Measurements from ENCODE around the gene TMTC2. TPM values are rescaled to one million over a fixed set of nuclear protein-coding genes. Genes with fewer than 3 reads are reported as not detected.

The TMTC2 gene
- total and polyA plus RNA-seq, 2 donors (not counting 3 experiments of a cell fraction or from before 2014, with no cell fraction given): 4.1 to 7.8 TPM

DNA sequence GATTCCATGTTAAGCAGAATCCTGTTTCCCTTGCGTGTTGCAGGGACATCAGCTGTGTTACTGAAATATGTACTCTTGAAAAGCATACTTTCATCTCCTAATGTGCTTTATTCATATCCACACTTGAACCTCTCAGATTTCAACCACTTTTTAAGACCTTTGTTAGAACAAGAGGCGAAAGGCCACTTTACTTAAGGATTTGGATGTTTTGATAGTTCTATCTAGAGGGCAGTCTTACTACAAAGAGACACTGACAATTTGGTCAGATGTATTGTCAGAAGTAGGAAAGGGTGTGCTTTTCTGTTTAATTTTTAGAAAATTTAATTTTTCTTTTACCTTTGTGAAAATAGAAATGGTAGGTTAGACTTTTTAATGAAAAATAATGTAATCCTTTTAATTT lies 267.9 kb downstream of the TMTC2 start:
- no peaks in the 10 kb centered on the region for H3K79me2 ChIP-seq (ENCODE audit: control insufficient read depth, insufficient read depth, low read length)
- DNase-seq (ENCODE audit: low read depth, low spot score): no peak
- H3K4me3 ChIP-seq (replicated peaks in 1 of 3; ENCODE audit: insufficient read depth in 1 of 3, low read depth in 1 of 3, low read length in 3 of 3): no peak overlapping the region
- no peaks in the 10 kb centered on the region for H3K27me3 ChIP-seq (ENCODE audit: control insufficient read depth in 2 of 2, insufficient read depth in 2 of 2, low read length in 2 of 2)
- no peak overlapping the region for H3K4me2 ChIP-seq (ENCODE audit: insufficient read depth, low read length)
- FAIRE-seq: no peak
- H3K27ac ChIP-seq (ENCODE audit: insufficient read depth, low read depth, low read length): no peak overlapping the region
- H3K9ac ChIP-seq (replicated peaks; ENCODE audit: extremely low read depth, insufficient read depth, low read length): no peak overlapping the region
- H2AFZ ChIP-seq (ENCODE audit: low read depth, low read length): no peak overlapping the region
- H3K9me1 ChIP-seq (replicated peaks; ENCODE audit: control insufficient read depth, extremely low read depth, insufficient read depth, low read length): no peaks in the 10 kb centered on the region
- no peaks in the 10 kb centered on the region for H3K36me3 ChIP-seq (ENCODE audit: control insufficient read depth in 2 of 2, extremely low read depth in 1 of 2, insufficient read depth in 2 of 2, low read length in 2 of 2)
- intact Hi-C loops (cut with micrococcal nuclease) (no loop called here), dilution Hi-C loops (cut with MboI; ENCODE audit: extremely low pct_ligation_motif_present, low sequenced_read_pairs) (no loop called here)
- no peaks in the 10 kb centered on the region for H3K4me1 ChIP-seq (ENCODE audit: control insufficient read depth, extremely low read depth, insufficient read depth, low read length)
- BruUV-seq (replicated peaks): no TSS peak
- no peak for TF ChIP-seq MYC (IDR thresholded peaks at IDR 0.05; ENCODE audit: low read depth, low read length)
- TF ChIP-seq, protein P1, sequence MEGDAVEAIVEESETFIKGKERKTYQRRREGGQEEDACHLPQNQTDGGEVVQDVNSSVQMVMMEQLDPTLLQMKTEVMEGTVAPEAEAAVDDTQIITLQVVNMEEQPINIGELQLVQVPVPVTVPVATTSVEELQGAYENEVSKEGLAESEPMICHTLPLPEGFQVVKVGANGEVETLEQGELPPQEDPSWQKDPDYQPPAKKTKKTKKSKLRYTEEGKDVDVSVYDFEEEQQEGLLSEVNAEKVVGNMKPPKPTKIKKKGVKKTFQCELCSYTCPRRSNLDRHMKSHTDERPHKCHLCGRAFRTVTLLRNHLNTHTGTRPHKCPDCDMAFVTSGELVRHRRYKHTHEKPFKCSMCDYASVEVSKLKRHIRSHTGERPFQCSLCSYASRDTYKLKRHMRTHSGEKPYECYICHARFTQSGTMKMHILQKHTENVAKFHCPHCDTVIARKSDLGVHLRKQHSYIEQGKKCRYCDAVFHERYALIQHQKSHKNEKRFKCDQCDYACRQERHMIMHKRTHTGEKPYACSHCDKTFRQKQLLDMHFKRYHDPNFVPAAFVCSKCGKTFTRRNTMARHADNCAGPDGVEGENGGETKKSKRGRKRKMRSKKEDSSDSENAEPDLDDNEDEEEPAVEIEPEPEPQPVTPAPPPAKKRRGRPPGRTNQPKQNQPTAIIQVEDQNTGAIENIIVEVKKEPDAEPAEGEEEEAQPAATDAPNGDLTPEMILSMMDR (IDR thresholded peaks at IDR 0.05; ENCODE audit: extremely low read depth in 1 of 2, insufficient read depth in 1 of 2, low read depth in 1 of 2, low read length in 2 of 2): no peak
- no peak for TF ChIP-seq EZH2 (IDR thresholded peaks at IDR 0.05; ENCODE audit: borderline replicate concordance, low read depth, low read length, severe bottlenecking)
- no peak for TF ChIP-seq JUN (IDR thresholded peaks at IDR 0.05; ENCODE audit: borderline replicate concordance, insufficient read depth, insufficient read length, low read depth)
- TF ChIP-seq POLR2AphosphoS5 (IDR thresholded peaks at IDR 0.05; ENCODE audit: insufficient read depth, low read depth, low read length): no peak
- TF ChIP-seq, protein P2, sequence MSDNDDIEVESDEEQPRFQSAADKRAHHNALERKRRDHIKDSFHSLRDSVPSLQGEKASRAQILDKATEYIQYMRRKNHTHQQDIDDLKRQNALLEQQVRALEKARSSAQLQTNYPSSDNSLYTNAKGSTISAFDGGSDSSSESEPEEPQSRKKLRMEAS (IDR thresholded peaks at IDR 0.05; ENCODE audit: insufficient read depth, insufficient read length): no peak
- TF ChIP-seq FOS (IDR thresholded peaks at IDR 0.05; ENCODE audit: borderline replicate concordance, insufficient read depth, low read length): no peak
- TF ChIP-seq GATA2 (IDR thresholded peaks at IDR 0.05; ENCODE audit: insufficient read depth, insufficient read length, low read depth, low read length): no peak
- no peak for TF ChIP-seq POLR2A (IDR thresholded peaks at IDR 0.05; ENCODE audit: low read depth, low read length)
- H3K9me3 ChIP-seq (replicated peaks; ENCODE audit: control insufficient read depth, insufficient read depth, low read length): no peaks in the 10 kb centered on the region
- no peaks in the 10 kb centered on the region for H4K20me1 ChIP-seq (replicated peaks; ENCODE audit: control insufficient read depth, extremely low read depth, insufficient read depth, low read length)
- ChIA-PET POLR2A (no interaction called here), CTCF (no interaction called here)
